Measurements from ENCODE around the gene YWHAQ. TPM values are rescaled to one million over a fixed set of nuclear protein-coding genes. Genes with fewer than 3 reads are reported as not detected.

YWHAQ gene
- total and polyA plus RNA-seq, 5 donors from 2014 or later = 160 to 359 (median 279) TPM

DNA sequence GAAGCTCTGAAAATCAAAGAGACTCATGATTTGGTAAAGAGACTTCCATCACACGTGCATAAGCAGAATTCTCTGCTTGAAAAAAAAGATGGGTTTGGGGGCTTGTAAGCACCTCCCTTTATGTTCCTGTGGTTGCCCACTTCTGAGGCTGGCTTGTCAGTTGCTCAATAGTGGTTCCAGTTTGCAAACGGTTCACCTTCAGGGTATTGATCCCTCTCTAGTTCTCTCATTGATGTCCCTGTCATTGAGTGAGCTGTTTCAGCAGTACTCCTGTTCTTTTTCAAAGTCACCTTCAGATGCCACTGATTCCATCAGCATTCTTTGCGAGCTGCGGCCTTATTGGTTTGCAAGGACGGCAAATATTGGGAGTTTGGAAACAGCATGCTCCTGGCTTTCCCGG, 17.1 kb upstream of the YWHAQ start:
- H3K36me3 ChIP-seq (ENCODE audit: control insufficient read depth, insufficient read depth, low read length) = no peaks in the 10 kb centered on the region
- H3K27me3 Mint-ChIP-seq = no peaks in the 10 kb centered on the region
- no peak for ATAC-seq (ENCODE audit: low read depth in 2 of 2)
- H3K4me1 ChIP-seq (ENCODE audit: control insufficient read depth, insufficient read depth, low read length, poor library complexity, severe bottlenecking) = no peaks in the 10 kb centered on the region
- peaks cover 0 to 4% (median 0%) of the 10 kb centered on the region in 7 donors for H3K9me3 Mint-ChIP-seq
- no peak overlapping the region for H3K27ac ChIP-seq (ENCODE audit: insufficient read depth, low read length, poor library complexity, severe bottlenecking)
- peaks cover 4% of the 10 kb centered on the region for H3K36me3 Mint-ChIP-seq
- no peaks in the 10 kb centered on the region for H3K9me3 ChIP-seq (ENCODE audit: control insufficient read depth in 2 of 2, low read length in 2 of 2)
- H3K4me3 ChIP-seq (ENCODE audit: low read depth, low read length) = no peak overlapping the region
- no peaks in the 10 kb centered on the region for H3K4me1 Mint-ChIP-seq
- DNase-seq = no peak
- H3K27ac Mint-ChIP-seq = no peak overlapping the region
- no peak overlapping the region for H3K4me3 Mint-ChIP-seq
- H3K27me3 ChIP-seq (ENCODE audit: control insufficient read depth, insufficient read depth, low read length) = no peaks in the 10 kb centered on the region

DNA sequence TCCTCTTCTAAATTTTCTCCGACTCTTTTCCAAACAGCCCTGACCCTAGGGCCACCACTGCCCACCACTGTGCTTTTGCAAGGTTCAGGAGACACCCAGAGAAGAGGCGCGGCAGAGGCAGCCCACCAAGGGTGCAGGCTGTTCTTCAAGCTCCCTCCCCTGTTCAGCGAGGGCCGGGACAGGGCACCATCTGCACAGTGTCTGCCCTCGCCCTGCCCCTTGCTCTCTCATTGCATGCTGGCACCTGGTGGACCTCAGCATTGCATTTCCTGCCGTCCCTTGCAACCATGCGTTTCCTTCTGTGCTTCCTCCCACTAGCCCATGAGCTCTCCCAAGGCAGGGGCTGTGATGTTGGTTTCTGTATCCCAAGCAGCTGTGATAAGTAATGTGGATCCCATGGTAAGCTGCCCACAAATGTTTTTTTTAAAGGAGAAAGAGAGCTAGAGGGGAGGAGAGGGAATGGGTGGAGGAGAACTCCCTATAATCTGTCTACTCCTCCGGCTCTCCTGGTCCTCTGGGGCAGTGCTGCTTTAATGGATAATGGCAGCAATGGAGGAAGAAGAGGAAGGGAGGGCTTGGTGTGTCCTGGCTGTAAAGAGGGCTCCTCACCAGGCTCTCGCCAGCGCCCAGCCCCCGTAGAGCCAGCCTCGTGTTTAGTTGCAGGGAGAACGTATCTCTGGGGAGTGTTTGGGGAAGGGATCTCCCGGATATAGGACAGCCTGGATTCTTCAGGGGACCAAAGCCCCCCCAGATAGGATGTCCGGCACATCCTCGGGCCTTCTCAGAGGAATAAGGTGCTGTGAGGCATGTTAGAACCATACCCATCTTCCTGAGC, 15.6 kb upstream of the YWHAQ start:
- H3K4me1 ChIP-seq (ENCODE audit: control insufficient read depth, insufficient read depth, low read length, poor library complexity, severe bottlenecking) = peaks cover 5% of the 10 kb centered on the region
- DNase-seq (no peak), ATAC-seq (ENCODE audit: low read depth in 2 of 2) (no peak)
- Mint-ChIP-seq H3K9me3 (peaks cover 0 to 1% (median 0%) of the 10 kb centered on the region in 7 donors), H3K4me3 (no peak overlapping the region), H3K27ac (peak overlapping the region in 1 of 3 donors; percentile 77), H3K4me1 (peaks cover 0 to 4% (median 3%) of the 10 kb centered on the region in 4 donors), H3K27me3 (no peaks in the 10 kb centered on the region), H3K36me3 (peaks cover 4% of the 10 kb centered on the region)
- no peaks in the 10 kb centered on the region for H3K36me3 ChIP-seq (ENCODE audit: control insufficient read depth, insufficient read depth, low read length)
- H3K27me3 ChIP-seq (ENCODE audit: control insufficient read depth, insufficient read depth, low read length) = no peaks in the 10 kb centered on the region
- H3K27ac ChIP-seq (ENCODE audit: insufficient read depth, low read length, poor library complexity, severe bottlenecking) = no peak overlapping the region
- no peaks in the 10 kb centered on the region for H3K9me3 ChIP-seq (ENCODE audit: control insufficient read depth in 2 of 2, low read length in 2 of 2)
- H3K4me3 ChIP-seq (ENCODE audit: low read depth, low read length) = no peak overlapping the region

DNA sequence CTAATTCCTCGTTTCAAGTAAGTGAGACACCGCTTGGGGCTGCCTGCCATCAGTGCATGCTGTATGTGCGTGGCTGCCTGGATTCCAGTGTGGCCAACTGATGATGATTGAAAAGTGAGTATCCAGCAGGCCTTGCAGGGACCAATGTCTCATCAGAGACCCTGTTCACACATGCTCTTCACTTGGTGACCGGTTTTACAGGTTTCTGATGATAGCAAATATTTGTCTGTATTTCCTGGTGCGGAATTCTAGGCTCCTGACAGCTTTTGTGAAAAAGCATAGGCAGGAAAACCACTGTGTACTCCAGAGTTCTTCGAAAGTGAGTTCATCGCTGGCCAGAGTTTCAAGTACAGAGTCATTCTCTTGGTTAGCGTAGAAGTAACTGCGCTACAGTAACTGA, 13.8 kb upstream of the YWHAQ start:
- no peak overlapping the region for H3K27ac ChIP-seq (ENCODE audit: insufficient read depth, low read length, poor library complexity, severe bottlenecking)
- no peaks in the 10 kb centered on the region for H3K36me3 Mint-ChIP-seq
- no peak for ATAC-seq (ENCODE audit: low read depth in 2 of 2)
- no peak overlapping the region for H3K27ac Mint-ChIP-seq
- H3K4me3 ChIP-seq (ENCODE audit: low read depth, low read length) = no peak overlapping the region
- no peaks in the 10 kb centered on the region for H3K9me3 ChIP-seq (ENCODE audit: control insufficient read depth in 2 of 2, low read length in 2 of 2)
- no peaks in the 10 kb centered on the region for H3K27me3 ChIP-seq (ENCODE audit: control insufficient read depth, insufficient read depth, low read length)
- H3K27me3 Mint-ChIP-seq = no peaks in the 10 kb centered on the region
- no peak overlapping the region for H3K4me3 Mint-ChIP-seq
- peaks cover 0 to under 1% (median 0%) of the 10 kb centered on the region in 7 donors for H3K9me3 Mint-ChIP-seq
- no peaks in the 10 kb centered on the region for H3K36me3 ChIP-seq (ENCODE audit: control insufficient read depth, insufficient read depth, low read length)
- peaks cover 0 to 10% (median 7%) of the 10 kb centered on the region in 4 donors for H3K4me1 Mint-ChIP-seq
- no peak for DNase-seq
- H3K4me1 ChIP-seq (ENCODE audit: control insufficient read depth, insufficient read depth, low read length, poor library complexity, severe bottlenecking) = peaks cover 8% of the 10 kb centered on the region

DNA sequence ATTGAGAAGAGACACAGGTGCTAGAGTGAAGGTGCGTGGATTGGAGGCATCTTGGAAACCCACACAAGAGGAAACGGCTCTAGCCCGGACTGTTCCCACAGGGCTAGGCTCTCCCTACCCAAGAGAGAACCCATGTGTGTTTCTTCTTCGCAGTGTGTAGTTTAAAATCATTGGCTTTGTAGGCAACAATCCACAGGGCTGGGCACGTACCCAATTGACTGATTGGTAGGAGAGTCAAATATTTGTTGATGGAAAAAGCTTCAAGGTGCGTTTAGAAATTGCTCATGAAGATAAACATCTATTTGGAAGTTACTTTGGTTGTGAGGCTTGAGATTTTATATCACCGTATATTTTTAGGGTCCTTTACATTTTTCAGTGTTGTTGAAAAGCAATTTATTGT, 13.2 kb upstream of the YWHAQ start:
- Mint-ChIP-seq H3K27me3 (no peaks in the 10 kb centered on the region), H3K4me3 (no peak overlapping the region), H3K4me1 (peaks cover 0 to 10% (median 7%) of the 10 kb centered on the region in 4 donors), H3K9me3 (no peaks in the 10 kb centered on the region), H3K36me3 (no peaks in the 10 kb centered on the region), H3K27ac (no peak overlapping the region)
- no peaks in the 10 kb centered on the region for H3K36me3 ChIP-seq (ENCODE audit: control insufficient read depth, insufficient read depth, low read length)
- ATAC-seq (ENCODE audit: low read depth in 2 of 2) = no peak
- H3K27ac ChIP-seq (ENCODE audit: insufficient read depth, low read length, poor library complexity, severe bottlenecking) = no peak overlapping the region
- no peaks in the 10 kb centered on the region for H3K9me3 ChIP-seq (ENCODE audit: control insufficient read depth in 2 of 2, low read length in 2 of 2)
- no peak for DNase-seq
- no peak overlapping the region for H3K4me3 ChIP-seq (ENCODE audit: low read depth, low read length)
- peaks cover 8% of the 10 kb centered on the region for H3K4me1 ChIP-seq (ENCODE audit: control insufficient read depth, insufficient read depth, low read length, poor library complexity, severe bottlenecking)
- H3K27me3 ChIP-seq (ENCODE audit: control insufficient read depth, insufficient read depth, low read length) = no peaks in the 10 kb centered on the region

DNA sequence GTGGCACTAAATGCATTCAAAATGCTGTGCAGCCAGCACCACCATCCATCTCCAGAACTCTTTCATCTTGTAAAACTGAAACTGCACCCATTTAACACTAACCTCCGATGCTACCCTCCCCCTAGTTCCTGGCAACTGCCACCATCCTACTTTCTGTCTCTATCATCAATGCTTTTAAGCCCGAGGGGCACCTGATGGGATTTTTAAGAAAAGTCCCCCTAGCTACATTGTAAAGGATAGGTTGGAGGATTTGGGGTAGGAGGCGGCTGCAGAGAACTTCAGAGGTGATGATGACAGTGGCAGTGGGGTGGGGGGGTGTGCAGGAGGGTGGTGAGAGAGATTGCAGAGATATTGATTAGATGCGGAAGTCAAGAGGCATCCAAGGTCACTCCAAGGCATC, 10.8 kb upstream of the YWHAQ start:
- DNase-seq = peak in 2 of 3 donors; percentile 17 to 68
- peak in 1 of 2 donors; percentile 47 for ATAC-seq (ENCODE audit: low read depth in 2 of 2)

DNA sequence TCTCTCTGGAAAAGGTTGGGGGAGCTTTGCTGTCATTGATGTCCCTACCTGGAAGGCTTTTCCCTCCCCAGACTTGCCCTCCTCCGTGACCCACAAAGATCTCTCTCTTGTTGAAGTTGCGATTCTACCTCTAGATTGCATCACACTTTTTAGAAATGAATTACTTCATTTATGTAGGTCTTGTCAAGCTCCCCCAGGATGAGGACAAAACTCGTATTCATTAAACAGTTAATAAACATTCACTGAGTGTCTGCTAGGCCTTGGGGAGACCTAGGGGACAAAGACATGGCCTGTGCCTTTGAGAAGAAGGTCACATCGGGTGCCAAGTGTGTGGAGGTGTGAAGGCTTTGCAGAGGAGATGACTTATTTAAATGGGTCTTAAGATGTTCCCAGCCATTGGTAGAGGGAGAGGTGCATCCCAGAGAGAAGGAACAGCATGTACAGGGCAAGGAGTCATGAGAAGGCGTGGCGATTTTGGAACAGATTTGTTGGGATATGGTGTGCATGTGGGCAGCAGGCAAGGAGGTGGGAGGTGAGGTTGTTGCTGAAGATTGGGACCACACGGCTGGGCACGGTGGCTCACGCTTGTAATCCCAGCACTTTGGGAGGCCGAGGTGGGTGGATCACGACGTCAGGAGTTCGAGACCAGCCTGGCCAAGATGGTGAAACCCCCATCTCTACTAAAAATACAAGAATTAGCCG, 9.8 kb upstream of the YWHAQ start:
- no peak for ATAC-seq (ENCODE audit: low read depth in 2 of 2)
- peak overlapping the region in 1 of 4 donors; percentile 17 for H3K4me3 Mint-ChIP-seq
- H3K36me3 Mint-ChIP-seq = no peaks in the 10 kb centered on the region
- no peak for DNase-seq
- no peak overlapping the region for H3K27ac ChIP-seq (ENCODE audit: insufficient read depth, low read length, poor library complexity, severe bottlenecking)
- H3K27me3 ChIP-seq (ENCODE audit: control insufficient read depth, insufficient read depth, low read length) = no peaks in the 10 kb centered on the region
- peaks cover 8% of the 10 kb centered on the region for H3K4me1 ChIP-seq (ENCODE audit: control insufficient read depth, insufficient read depth, low read length, poor library complexity, severe bottlenecking)
- no peaks in the 10 kb centered on the region for H3K9me3 ChIP-seq (ENCODE audit: control insufficient read depth in 2 of 2, low read length in 2 of 2)
- peak overlapping the region in 1 of 3 donors; percentile 76 for H3K27ac Mint-ChIP-seq
- peaks cover 0 to 10% (median 7%) of the 10 kb centered on the region in 4 donors for H3K4me1 Mint-ChIP-seq
- H3K9me3 Mint-ChIP-seq = no peaks in the 10 kb centered on the region
- H3K27me3 Mint-ChIP-seq = no peaks in the 10 kb centered on the region
- H3K4me3 ChIP-seq (ENCODE audit: low read depth, low read length) = no peak overlapping the region
- H3K36me3 ChIP-seq (ENCODE audit: control insufficient read depth, insufficient read depth, low read length) = no peaks in the 10 kb centered on the region

More for the DNA sequence above, 10.8 kb upstream of the YWHAQ start:
- Mint-ChIP-seq H3K9me3 (no peaks in the 10 kb centered on the region), H3K27me3 (no peaks in the 10 kb centered on the region), H3K36me3 (no peaks in the 10 kb centered on the region), H3K4me3 (peak overlapping the region in 3 of 4 donors; percentile 16 to 67 (median 52)), H3K27ac (peak overlapping the region in 2 of 3 donors; percentile 15 to 23), H3K4me1 (peaks cover 0 to 10% (median 7%) of the 10 kb centered on the region in 4 donors)
- no peaks in the 10 kb centered on the region for H3K36me3 ChIP-seq (ENCODE audit: control insufficient read depth, insufficient read depth, low read length)
- H3K27ac ChIP-seq (ENCODE audit: insufficient read depth, low read length, poor library complexity, severe bottlenecking) = no peak overlapping the region
- H3K4me3 ChIP-seq (ENCODE audit: low read depth, low read length) = peak overlapping the region; percentile 67
- H3K27me3 ChIP-seq (ENCODE audit: control insufficient read depth, insufficient read depth, low read length) = no peaks in the 10 kb centered on the region
- H3K4me1 ChIP-seq (ENCODE audit: control insufficient read depth, insufficient read depth, low read length, poor library complexity, severe bottlenecking) = peaks cover 8% of the 10 kb centered on the region
- no peaks in the 10 kb centered on the region for H3K9me3 ChIP-seq (ENCODE audit: control insufficient read depth in 2 of 2, low read length in 2 of 2)

DNA sequence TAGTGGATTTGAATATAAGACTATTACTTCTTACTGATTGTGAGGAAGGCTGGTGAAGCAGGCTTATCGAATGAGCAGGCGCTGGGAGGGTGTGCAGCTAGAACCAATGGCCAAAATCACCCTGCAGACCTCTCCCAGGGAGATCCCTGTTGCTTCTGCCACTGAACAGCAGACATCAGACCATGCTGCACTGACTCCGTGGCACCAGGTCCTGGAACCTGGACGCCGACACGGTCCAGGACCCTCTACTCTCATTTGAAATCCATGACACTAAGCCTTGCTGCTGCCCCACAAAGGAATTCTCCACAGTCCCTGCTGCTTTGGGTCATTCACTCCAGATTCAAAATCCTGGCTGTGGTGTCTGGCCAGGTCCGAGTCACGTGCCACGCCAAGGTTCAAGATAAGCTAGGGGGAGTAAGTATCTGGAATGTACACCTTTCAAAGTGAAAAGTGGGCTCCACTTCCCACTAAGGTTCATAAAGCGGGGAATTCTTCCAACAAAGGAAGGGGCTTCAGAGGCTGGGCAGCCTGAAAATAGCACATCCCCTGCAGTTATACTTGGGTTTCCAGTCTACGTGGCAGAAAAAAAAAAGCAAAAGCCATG, 9.0 kb upstream of the YWHAQ start:
- Histone ChIP-seq H3K4me1 (ENCODE audit: control insufficient read depth, insufficient read depth, low read length, poor library complexity, severe bottlenecking) (peaks cover 8% of the 10 kb centered on the region), H3K27ac (ENCODE audit: insufficient read depth, low read length, poor library complexity, severe bottlenecking) (no peak overlapping the region), H3K36me3 (ENCODE audit: control insufficient read depth, insufficient read depth, low read length) (no peaks in the 10 kb centered on the region), H3K4me3 (ENCODE audit: low read depth, low read length) (no peak overlapping the region), H3K9me3 (ENCODE audit: control insufficient read depth in 2 of 2, low read length in 2 of 2) (no peaks in the 10 kb centered on the region), H3K27me3 (ENCODE audit: control insufficient read depth, insufficient read depth, low read length) (no peaks in the 10 kb centered on the region)
- H3K9me3 Mint-ChIP-seq = no peaks in the 10 kb centered on the region
- H3K4me3 Mint-ChIP-seq = no peak overlapping the region
- H3K36me3 Mint-ChIP-seq = no peaks in the 10 kb centered on the region
- H3K27me3 Mint-ChIP-seq = no peaks in the 10 kb centered on the region
- DNase-seq (no peak), ATAC-seq (ENCODE audit: low read depth in 2 of 2) (no peak)
- peaks cover 0 to 10% (median 7%) of the 10 kb centered on the region in 4 donors for H3K4me1 Mint-ChIP-seq
- no peak overlapping the region for H3K27ac Mint-ChIP-seq

Data from CD4-positive, CD25-positive, alpha-beta regulatory T cell (primary cell).